Astrocyte of the cerebellum (primary cell): ENCODE data around the gene ARF1.

Experiments used
- DNase-seq: peaks from one replicate; pipeline ENCODE4 v3.0.0-alpha.2; 2011; ENCODE audit warnings: low read depth
- H3K4me3 ChIP-seq: 2 replicates; pipeline ENCODE4 v1.5.1; 2011; ENCODE audit warnings: mild to moderate bottlenecking, low read depth, low read length, moderate library complexity
- in situ Hi-C: cut with HindIII; loops from 2 replicates; pipeline ENCODE4 v1.10.0; 2017; ENCODE audit warnings: low sequenced_read_pairs
- TF ChIP-seq, protein P1 (sequence below): IDR thresholded peaks from 2 replicates; pipeline ENCODE4 v1.5.1; 2012; ENCODE audit warnings: low read length, low read depth, moderate library complexity, mild to moderate bottlenecking; ENCODE audit errors: missing control alignments

Gene ARF1

DNA sequence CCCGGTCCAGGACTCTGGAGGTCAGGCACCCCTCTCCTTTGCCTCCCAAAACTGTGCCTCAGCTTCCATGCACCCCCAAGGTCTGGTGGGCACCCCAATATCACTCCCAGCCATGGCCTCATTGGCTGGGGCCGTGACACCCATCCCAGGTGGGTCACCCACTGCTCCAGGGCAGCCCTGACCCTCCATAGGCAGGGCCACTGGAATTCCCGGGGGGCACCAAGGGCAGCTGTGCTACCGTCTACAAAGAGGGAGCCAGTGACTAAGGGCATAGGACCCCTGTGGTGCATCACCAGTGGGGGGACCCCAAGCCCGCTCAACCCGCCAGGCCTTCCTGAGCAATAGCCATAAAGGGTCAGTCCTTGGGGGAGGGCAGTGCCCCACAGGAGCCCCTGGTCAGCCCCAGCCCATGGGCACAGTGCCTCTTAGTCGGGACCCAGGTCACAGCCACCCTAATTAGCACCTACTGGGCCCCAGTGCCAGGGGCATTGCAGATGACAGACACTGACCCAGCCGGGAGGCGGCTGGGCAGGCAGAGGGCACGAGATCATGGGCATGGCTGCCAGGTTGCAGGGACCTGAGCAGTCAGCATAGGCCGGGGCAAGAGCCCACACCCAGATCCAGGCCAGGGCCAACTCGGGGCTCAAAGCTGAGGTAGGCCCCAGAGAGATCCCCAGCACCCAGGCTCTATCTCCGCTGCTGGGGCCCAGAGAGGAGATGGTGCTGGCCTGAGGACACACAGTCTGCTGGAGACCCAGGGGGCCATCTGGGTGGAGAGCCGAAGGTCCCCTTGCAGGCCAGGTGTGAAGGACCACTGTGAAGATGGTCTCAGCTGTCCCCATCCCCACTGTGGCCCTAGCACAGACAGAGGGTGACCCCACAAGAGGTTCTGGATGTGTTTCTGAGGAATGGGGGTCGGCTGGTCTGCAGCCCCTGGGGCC lies 19.0 kb upstream of the ARF1 start:
- in situ Hi-C loops, result no loop called here
- TF ChIP-seq, protein P1, sequence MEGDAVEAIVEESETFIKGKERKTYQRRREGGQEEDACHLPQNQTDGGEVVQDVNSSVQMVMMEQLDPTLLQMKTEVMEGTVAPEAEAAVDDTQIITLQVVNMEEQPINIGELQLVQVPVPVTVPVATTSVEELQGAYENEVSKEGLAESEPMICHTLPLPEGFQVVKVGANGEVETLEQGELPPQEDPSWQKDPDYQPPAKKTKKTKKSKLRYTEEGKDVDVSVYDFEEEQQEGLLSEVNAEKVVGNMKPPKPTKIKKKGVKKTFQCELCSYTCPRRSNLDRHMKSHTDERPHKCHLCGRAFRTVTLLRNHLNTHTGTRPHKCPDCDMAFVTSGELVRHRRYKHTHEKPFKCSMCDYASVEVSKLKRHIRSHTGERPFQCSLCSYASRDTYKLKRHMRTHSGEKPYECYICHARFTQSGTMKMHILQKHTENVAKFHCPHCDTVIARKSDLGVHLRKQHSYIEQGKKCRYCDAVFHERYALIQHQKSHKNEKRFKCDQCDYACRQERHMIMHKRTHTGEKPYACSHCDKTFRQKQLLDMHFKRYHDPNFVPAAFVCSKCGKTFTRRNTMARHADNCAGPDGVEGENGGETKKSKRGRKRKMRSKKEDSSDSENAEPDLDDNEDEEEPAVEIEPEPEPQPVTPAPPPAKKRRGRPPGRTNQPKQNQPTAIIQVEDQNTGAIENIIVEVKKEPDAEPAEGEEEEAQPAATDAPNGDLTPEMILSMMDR, result no peak
- H3K4me3 ChIP-seq, result no peak overlapping the region
- DNase-seq, result no peak

DNA sequence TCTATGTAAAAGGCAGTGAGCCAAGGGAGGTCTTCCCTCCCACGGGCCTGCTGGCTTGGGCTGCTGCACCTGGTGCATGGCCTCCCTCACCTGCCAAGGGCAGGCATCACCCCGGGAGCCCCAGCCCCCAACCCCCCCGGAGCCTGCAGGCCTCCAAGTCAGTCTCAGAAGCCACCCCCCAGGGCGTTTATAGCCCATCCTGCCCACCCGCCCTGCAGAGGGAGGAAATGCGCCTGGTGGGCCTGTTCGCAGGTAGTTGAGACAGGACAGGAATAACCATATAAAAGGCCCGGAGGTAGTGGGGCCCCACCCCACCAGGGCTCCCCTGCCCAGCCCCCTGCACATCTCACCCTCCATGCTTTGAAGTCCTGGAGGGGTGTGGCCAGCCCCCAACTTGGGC lies 18.2 kb upstream of the ARF1 start:
- in situ Hi-C loops, result no loop called here
- no peak overlapping the region for H3K4me3 ChIP-seq
- no peak for DNase-seq
- TF ChIP-seq, protein P1, result no peak

DNA sequence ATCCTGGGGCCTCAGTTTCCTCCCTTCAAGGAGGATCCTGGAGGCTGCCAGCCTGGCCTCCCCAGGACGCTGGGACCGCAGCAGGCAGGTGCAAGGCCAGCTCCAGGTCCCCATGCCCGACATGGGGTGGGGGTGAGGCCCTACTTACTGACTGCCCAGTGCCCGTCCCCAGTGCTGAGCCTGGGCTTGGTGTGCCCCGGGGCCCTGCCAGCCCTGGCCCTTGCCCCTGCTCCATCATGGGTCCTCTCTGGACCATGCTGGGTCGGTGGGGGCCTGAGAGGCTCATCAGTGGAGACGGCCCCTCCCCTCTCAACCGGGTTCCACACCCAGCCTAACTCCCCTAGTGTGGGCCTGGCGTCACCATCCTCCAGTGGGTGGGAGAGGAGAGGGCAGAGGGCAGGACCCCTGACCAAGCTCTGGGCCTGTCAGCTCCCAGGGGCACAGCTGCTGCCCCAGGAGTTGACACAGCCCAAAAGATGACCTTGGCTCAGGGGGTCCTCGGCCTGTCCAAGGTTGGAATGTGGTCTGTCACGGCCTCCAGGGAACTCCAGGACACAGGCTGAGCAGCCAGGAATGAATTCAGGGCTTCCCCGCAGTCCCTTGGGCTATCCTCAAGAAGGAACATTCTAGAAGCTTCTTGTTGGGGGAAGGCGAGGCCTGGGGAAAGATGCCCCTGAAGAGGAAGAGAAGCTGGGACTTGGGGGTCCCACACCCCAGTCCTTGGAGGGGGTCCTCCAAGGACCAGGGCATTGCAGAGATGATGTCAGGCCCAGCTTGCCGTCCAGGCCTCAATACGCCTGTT lies 17.6 kb upstream of the ARF1 start:
- TF ChIP-seq, protein P1, result no peak
- H3K4me3 ChIP-seq, result no peak overlapping the region
- no peak for DNase-seq
- in situ Hi-C loops, result no loop called here

DNA sequence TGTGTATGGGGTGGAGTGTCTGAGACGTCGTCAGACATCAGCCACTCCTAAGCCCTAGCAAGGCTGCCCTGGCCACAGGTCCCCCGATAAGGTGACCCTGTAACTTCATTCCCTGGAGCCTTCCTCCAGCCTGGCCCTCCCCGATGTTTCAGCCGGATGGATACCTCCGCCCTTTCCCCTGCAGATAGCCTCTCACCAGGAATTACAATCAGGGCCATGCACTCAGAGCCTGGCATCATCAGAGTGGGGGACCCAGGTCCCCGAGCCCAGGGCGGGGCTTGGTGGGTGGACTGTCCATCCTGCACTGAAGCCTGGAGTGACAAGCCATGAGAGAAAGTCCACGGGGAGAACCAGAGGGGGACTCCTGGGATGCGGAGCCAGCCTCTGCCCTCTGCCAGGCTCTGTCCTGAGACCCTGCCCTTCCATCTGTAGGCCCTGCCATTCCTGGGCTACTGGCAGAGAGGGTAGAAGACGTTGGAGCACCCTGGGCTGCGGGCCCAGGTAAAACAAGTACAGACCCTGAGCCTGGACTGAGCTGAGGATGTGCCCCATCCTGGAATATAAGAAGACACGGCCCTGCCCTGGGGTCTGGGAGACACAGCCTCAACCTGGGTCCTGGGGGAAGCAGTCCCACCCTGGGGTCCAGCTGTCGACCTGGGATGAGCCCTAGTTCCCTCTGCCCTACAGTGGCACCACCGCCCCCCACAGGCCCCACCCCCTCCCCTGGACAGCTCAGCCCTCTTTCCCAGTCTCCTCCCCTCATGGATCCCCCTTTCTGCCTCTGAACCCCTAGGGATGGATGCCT lies 16.8 kb upstream of the ARF1 start:
- DNase-seq, result no peak
- H3K4me3 ChIP-seq, result no peak overlapping the region
- TF ChIP-seq, protein P1, result no peak
- in situ Hi-C loops, result no loop called here

DNA sequence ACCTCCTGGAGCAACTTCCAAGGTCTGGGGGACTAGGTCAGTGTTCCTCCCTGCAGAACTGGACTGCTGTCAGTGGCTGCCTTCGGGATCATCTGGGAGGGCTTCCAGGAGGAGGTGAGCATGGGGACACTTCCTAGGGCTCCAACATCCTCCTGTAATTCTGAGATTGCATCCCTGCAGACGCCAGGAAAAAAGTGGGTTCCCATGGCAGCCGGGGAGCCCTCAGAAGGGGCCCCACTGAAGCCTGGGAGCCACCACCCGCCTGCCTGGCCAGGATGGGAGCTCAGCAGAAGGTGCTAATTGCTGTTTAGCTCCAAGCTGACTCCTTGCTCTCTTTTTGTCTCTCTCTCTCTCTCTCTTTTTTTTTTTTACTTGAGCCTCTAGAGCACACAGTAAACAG lies 16.1 kb upstream of the ARF1 start:
- TF ChIP-seq, protein P1, result no peak
- DNase-seq, result no peak
- in situ Hi-C loops, result no loop called here
- H3K4me3 ChIP-seq, result no peak overlapping the region
